ENCODE measurements around the gene FAF1.

GRCh38 chr1:50412813-50413476 is 547.1 kb downstream of the FAF1 start:
- TF ChIP-seq, protein P1, sequence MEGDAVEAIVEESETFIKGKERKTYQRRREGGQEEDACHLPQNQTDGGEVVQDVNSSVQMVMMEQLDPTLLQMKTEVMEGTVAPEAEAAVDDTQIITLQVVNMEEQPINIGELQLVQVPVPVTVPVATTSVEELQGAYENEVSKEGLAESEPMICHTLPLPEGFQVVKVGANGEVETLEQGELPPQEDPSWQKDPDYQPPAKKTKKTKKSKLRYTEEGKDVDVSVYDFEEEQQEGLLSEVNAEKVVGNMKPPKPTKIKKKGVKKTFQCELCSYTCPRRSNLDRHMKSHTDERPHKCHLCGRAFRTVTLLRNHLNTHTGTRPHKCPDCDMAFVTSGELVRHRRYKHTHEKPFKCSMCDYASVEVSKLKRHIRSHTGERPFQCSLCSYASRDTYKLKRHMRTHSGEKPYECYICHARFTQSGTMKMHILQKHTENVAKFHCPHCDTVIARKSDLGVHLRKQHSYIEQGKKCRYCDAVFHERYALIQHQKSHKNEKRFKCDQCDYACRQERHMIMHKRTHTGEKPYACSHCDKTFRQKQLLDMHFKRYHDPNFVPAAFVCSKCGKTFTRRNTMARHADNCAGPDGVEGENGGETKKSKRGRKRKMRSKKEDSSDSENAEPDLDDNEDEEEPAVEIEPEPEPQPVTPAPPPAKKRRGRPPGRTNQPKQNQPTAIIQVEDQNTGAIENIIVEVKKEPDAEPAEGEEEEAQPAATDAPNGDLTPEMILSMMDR (IDR thresholded peaks at IDR 0.05) = no peak
- no peak for TF ChIP-seq POLR2AphosphoS5 (IDR thresholded peaks at IDR 0.05)
- no peak for TF ChIP-seq EP300 (IDR thresholded peaks at IDR 0.05)
- TF ChIP-seq POLR2A (IDR thresholded peaks at IDR 0.05; ENCODE audit: low read depth) = no peak

Measured in esophagus muscularis mucosa (tissue), 4 donors.